ENCODE measurements around the gene TTC7B.

The TTC7B gene

DNA sequence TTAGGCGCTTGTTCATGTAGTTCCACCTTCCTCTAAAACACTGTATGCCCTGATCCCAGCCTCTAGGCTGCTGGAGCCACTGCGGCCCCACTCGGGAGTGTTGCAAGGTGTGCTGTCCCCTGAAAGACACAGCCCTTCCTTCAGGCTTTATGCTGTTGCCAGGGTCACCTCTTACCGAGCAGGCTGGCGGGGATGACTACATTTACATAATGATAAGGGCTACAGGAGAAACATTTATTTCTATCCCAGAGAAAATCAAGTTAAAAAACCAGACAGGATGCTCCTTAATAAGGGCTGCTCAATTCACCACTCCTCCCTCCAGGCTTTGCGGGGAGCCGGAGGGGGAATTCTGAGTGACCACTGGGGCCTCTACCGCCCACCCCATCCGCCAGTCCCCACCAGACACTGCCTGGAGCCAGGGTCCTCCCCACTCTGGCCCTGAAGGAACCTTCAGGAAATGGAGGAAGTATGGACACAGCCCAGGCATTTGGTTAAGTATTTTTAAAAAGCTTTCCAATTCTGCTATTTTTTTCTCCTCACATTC lies 200.6 kb downstream of the TTC7B start:
- no peak overlapping the region for H2AFZ ChIP-seq (ENCODE audit: low read depth)
- H3K27ac ChIP-seq, result no peak overlapping the region
- no peaks in the 10 kb centered on the region for H3K4me1 ChIP-seq (ENCODE audit: low read depth, poor library complexity, severe bottlenecking)
- no peak overlapping the region for H3K4me2 ChIP-seq
- no peaks in the 10 kb centered on the region for H3K36me3 ChIP-seq (ENCODE audit: insufficient read depth)
- H3K79me2 ChIP-seq (ENCODE audit: insufficient read depth, low read depth), result no peaks in the 10 kb centered on the region
- no peaks in the 10 kb centered on the region for H4K20me1 ChIP-seq (ENCODE audit: insufficient read depth)
- no peaks in the 10 kb centered on the region for H3K27me3 ChIP-seq (ENCODE audit: insufficient read depth, low read depth)
- H3K9ac ChIP-seq, result no peak overlapping the region
- no peak overlapping the region for H3K4me3 ChIP-seq (IDR thresholded peaks at IDR 0.05; ENCODE audit: insufficient read depth, low read depth, low read length)
- TF ChIP-seq, protein P1, sequence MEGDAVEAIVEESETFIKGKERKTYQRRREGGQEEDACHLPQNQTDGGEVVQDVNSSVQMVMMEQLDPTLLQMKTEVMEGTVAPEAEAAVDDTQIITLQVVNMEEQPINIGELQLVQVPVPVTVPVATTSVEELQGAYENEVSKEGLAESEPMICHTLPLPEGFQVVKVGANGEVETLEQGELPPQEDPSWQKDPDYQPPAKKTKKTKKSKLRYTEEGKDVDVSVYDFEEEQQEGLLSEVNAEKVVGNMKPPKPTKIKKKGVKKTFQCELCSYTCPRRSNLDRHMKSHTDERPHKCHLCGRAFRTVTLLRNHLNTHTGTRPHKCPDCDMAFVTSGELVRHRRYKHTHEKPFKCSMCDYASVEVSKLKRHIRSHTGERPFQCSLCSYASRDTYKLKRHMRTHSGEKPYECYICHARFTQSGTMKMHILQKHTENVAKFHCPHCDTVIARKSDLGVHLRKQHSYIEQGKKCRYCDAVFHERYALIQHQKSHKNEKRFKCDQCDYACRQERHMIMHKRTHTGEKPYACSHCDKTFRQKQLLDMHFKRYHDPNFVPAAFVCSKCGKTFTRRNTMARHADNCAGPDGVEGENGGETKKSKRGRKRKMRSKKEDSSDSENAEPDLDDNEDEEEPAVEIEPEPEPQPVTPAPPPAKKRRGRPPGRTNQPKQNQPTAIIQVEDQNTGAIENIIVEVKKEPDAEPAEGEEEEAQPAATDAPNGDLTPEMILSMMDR (conservative IDR thresholded peaks at IDR 0.05; ENCODE audit: low read depth, low read length), result no peak

DNA sequence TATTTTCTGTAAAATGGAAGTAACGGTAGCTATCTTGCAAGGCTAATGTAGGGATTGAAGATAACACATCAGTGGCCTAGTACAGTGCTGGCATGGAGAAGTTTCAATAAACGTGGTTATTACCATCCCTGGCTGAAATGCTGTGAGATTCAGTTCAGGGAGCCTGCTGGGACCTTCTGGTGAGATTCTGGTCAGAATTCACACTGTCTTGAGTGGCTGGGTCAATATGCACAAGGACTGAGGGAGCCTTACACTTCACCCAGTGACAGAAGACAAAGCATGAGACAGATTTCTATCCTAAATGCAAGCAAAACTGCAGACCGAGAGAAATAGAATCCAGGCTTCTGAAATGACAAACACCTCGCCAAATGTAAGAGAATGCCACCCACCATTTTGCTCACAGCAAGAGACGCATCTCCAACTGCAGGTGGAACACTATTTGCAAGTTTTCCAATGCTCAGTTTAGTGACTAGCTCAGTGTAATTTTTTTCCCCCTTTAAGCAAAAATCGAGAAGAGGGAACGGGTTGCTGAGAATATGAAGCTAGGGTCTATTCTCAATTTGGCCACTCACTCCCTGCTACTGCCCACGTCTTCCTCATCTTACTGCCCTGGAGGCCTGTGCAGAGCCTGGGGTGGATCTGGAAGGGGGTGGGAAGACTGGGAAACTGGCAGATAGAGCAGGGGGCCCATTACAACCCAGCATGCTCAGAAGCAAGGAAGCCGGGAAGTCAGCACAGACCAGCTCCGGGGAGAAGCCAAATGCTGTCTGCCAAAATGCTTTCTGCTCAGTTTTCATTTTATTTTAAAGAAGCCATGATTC lies 201.3 kb downstream of the TTC7B start:
- no peak overlapping the region for H3K9ac ChIP-seq

DNA sequence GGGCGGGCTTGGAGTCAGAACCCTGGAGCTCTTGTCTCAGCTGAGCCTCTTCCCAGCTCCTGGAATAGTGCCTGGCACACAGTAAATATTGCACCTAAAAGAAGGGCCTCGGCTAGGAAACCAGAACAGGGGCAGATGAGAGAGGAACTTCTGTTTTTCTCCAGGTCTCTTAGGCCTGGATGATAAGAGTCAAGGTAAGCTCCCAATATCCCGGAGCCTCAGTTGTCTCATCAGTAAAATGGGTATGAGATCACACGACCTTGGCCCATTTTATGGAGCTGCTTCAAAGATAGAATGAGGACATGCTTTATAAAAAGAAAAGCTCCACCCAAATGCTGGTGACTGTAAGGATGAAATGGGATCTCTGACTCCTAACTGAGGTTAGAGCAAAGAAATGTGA lies 202.2 kb downstream of the TTC7B start:
- Histone ChIP-seq H3K27me3 (ENCODE audit: insufficient read depth, low read depth) (no peaks in the 10 kb centered on the region), H2AFZ (ENCODE audit: low read depth) (no peak overlapping the region), H3K79me2 (ENCODE audit: insufficient read depth, low read depth) (no peaks in the 10 kb centered on the region), H3K4me2 (no peak overlapping the region), H3K9ac (no peak overlapping the region), H3K4me1 (ENCODE audit: low read depth, poor library complexity, severe bottlenecking) (no peaks in the 10 kb centered on the region), H3K36me3 (ENCODE audit: insufficient read depth) (no peaks in the 10 kb centered on the region), H3K27ac (no peak overlapping the region), H4K20me1 (ENCODE audit: insufficient read depth) (no peaks in the 10 kb centered on the region), H3K4me3 (IDR thresholded peaks at IDR 0.05; ENCODE audit: insufficient read depth, low read depth, low read length) (no peak overlapping the region)
- TF ChIP-seq, protein P1 (conservative IDR thresholded peaks at IDR 0.05; ENCODE audit: low read depth, low read length), result no peak

More for the DNA sequence above, 201.3 kb downstream of the TTC7B start:
- Histone ChIP-seq H3K27ac (no peak overlapping the region), H3K36me3 (ENCODE audit: insufficient read depth) (no peaks in the 10 kb centered on the region), H3K4me3 (IDR thresholded peaks at IDR 0.05; ENCODE audit: insufficient read depth, low read depth, low read length) (no peak overlapping the region), H2AFZ (ENCODE audit: low read depth) (no peak overlapping the region), H4K20me1 (ENCODE audit: insufficient read depth) (no peaks in the 10 kb centered on the region), H3K79me2 (ENCODE audit: insufficient read depth, low read depth) (no peaks in the 10 kb centered on the region), H3K4me1 (ENCODE audit: low read depth, poor library complexity, severe bottlenecking) (no peaks in the 10 kb centered on the region), H3K4me2 (no peak overlapping the region), H3K27me3 (ENCODE audit: insufficient read depth, low read depth) (no peaks in the 10 kb centered on the region)
- TF ChIP-seq, protein P1 (conservative IDR thresholded peaks at IDR 0.05; ENCODE audit: low read depth, low read length), result no peak

DNA sequence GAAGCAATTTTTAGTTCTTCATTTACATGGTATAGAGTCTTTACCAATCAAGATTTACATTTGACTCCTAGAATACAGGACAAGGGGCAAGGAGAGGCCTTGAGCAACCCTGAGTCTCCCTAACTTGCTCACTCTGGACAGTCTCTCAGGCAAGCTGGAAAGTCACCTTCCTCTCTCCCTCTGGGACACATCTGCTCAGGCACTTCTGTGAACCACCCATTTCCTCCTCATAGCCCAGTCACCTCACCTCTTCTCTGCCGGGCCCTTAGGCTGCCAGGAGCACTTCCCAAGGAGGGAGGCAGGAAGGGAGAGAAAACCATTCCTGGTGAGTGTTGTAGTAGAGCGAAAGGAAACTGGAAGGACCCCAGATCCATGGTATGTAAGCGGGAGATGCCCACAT lies 202.8 kb downstream of the TTC7B start:
- no peak overlapping the region for H2AFZ ChIP-seq (ENCODE audit: low read depth)
- H3K4me3 ChIP-seq (IDR thresholded peaks at IDR 0.05; ENCODE audit: insufficient read depth, low read depth, low read length), result no peak overlapping the region
- H3K27ac ChIP-seq, result no peak overlapping the region
- no peaks in the 10 kb centered on the region for H4K20me1 ChIP-seq (ENCODE audit: insufficient read depth)
- TF ChIP-seq, protein P1 (conservative IDR thresholded peaks at IDR 0.05; ENCODE audit: low read depth, low read length), result no peak
- no peaks in the 10 kb centered on the region for H3K27me3 ChIP-seq (ENCODE audit: insufficient read depth, low read depth)
- H3K4me2 ChIP-seq, result no peak overlapping the region
- no peaks in the 10 kb centered on the region for H3K4me1 ChIP-seq (ENCODE audit: low read depth, poor library complexity, severe bottlenecking)
- H3K79me2 ChIP-seq (ENCODE audit: insufficient read depth, low read depth), result no peaks in the 10 kb centered on the region
- H3K36me3 ChIP-seq (ENCODE audit: insufficient read depth), result no peaks in the 10 kb centered on the region
- no peak overlapping the region for H3K9ac ChIP-seq

Measured in KMS-11 (cell line).